Measurements from ENCODE around the gene NAIF1. TPM values are rescaled to one million over a fixed set of nuclear protein-coding genes. Genes with fewer than 3 reads are reported as not detected.

The NAIF1 gene
- polyA plus RNA-seq, 3 donors = 4.6 to 6.5 (median 5.6) TPM

DNA sequence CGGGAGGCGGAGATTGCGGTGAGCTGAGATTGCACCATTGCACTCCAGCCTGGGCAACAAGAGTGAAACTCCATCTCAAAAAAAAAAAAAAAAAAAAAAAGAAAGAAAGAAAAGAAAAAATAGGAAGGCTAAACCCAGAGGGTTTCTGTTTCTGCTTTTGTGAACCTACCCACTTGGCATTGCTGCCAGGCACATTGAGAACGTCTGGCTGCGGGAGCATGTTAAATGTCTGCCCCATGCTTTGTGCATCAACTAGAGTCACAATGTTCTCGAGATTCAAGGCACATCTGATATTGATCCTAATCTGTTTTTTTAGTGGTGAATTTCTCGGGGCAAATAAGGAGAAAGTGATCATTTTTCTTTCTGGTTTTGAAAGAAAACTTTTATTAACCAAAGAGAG, 3.8 kb upstream of the NAIF1 start:
- H3K27ac ChIP-seq (ENCODE audit: low read depth in 1 of 2, low read length in 2 of 2) = peak overlapping the region; percentile 38 to 75
- H3K4me3 Mint-ChIP-seq = peak overlapping the region in 1 of 2 donors; percentile 71
- H3K27me3 ChIP-seq (ENCODE audit: control insufficient read depth in 2 of 2, insufficient read depth in 2 of 2, low read length in 2 of 2) = no peaks in the 10 kb centered on the region
- peaks cover 79% of the 10 kb centered on the region for H3K79me2 ChIP-seq (ENCODE audit: insufficient read depth, low read length)
- no peak for DNase-seq
- no CpG with 5 or more reads among the region's 7 CpGs for WGBS (ENCODE audit: insufficient coverage)
- peak overlapping the region; percentile 79 to 98 (median 96) for H3K27ac Mint-ChIP-seq
- peaks cover 0 to 4% (median 0%) of the 10 kb centered on the region in 3 donors for H3K27me3 Mint-ChIP-seq (ENCODE audit: low read depth in 3 of 3)
- H3K4me2 ChIP-seq (replicated peaks; ENCODE audit: extremely low read depth, low read length, poor library complexity, severe bottlenecking) = peak overlapping the region; percentile 48
- H3K36me3 ChIP-seq (replicated peaks in 1 of 2; ENCODE audit: control insufficient read depth in 1 of 2, insufficient read depth in 2 of 2, low read length in 2 of 2) = no peaks in the 10 kb centered on the region
- no peaks in the 10 kb centered on the region for H3K9me3 ChIP-seq (replicated peaks in 1 of 2; ENCODE audit: control insufficient read depth in 1 of 2, insufficient read depth in 1 of 2, low read length in 2 of 2)
- peak overlapping the region in 2 of 3 experiments; percentile 7 to 64 for H3K4me3 ChIP-seq (replicated peaks in 1 of 3; ENCODE audit: low read depth in 2 of 3, low read length in 3 of 3)
- H3K36me3 Mint-ChIP-seq = peaks cover 4 to 7% of the 10 kb centered on the region in 2 donors
- H4K20me1 ChIP-seq (ENCODE audit: insufficient read depth, low read length) = peaks cover 7% of the 10 kb centered on the region
- intact Hi-C loops (cut with micrococcal nuclease) = no loop called here
- TF ChIP-seq, protein P1, sequence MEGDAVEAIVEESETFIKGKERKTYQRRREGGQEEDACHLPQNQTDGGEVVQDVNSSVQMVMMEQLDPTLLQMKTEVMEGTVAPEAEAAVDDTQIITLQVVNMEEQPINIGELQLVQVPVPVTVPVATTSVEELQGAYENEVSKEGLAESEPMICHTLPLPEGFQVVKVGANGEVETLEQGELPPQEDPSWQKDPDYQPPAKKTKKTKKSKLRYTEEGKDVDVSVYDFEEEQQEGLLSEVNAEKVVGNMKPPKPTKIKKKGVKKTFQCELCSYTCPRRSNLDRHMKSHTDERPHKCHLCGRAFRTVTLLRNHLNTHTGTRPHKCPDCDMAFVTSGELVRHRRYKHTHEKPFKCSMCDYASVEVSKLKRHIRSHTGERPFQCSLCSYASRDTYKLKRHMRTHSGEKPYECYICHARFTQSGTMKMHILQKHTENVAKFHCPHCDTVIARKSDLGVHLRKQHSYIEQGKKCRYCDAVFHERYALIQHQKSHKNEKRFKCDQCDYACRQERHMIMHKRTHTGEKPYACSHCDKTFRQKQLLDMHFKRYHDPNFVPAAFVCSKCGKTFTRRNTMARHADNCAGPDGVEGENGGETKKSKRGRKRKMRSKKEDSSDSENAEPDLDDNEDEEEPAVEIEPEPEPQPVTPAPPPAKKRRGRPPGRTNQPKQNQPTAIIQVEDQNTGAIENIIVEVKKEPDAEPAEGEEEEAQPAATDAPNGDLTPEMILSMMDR (IDR thresholded peaks at IDR 0.05) = no peak
- H3K4me1 Mint-ChIP-seq = peaks cover 60% of the 10 kb centered on the region
- no peak overlapping the region for H2AFZ ChIP-seq (ENCODE audit: insufficient read depth, low read depth, low read length, poor library complexity, severe bottlenecking)
- no peak overlapping the region for H3K9ac ChIP-seq (ENCODE audit: insufficient read depth, low read length, poor library complexity, severe bottlenecking)
- H3K9me3 Mint-ChIP-seq = peaks cover 0 to 2% (median 0%) of the 10 kb centered on the region in 7 donors
- H3K4me1 ChIP-seq (ENCODE audit: control insufficient read depth in 1 of 2, insufficient read depth in 2 of 2, low read length in 2 of 2) = peaks cover 67 to 71% of the 10 kb centered on the region in 2 donors

DNA sequence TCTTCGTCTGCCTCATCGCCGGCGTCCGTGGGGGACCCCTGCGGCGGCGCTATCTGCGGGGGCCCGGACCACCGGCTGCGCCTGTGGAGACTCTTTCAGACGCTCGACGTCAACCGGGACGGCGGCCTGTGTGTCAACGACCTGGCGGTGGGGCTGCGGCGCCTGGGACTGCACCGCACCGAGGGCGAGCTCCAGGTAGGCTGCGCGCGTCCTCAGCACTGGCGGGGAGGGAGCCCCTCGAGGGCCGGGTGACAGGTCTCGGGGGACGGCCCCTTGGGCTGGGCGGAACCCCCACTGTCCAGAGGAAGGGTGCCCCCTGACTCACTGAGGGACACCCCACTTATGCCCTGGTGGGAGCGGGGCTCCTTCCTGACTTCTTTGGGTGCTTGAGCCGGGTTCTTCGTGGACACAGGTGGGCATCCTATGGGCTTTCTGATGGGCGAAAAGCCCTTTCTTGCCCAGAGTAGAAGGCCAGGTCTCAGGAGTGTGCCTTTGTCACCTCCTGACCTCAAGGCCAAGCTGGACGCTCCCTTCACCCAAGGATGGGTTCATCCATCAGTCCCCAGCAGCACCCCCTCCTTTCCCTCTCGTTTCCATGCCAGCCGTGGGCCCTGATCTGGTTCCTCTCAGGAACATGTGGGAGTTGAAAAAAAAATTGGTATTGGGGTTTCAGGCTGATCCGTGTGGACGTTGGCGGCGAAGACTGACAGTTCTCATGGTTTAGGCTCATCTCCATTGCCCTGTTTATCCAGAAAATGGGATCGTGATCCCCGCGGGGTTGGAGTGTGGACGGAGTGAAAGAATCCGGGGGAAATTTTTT, 1.5 kb upstream of the NAIF1 start:
- H3K4me3 Mint-ChIP-seq = peak overlapping the region in 1 of 2 donors; percentile 99
- H3K9me3 Mint-ChIP-seq = peaks cover 0 to 2% (median 0%) of the 10 kb centered on the region in 7 donors
- H3K4me1 ChIP-seq (ENCODE audit: control insufficient read depth in 1 of 2, insufficient read depth in 2 of 2, low read length in 2 of 2) = peaks cover 79 to 87% of the 10 kb centered on the region in 2 donors
- no peaks in the 10 kb centered on the region for H3K9me3 ChIP-seq (replicated peaks in 1 of 2; ENCODE audit: control insufficient read depth in 1 of 2, insufficient read depth in 1 of 2, low read length in 2 of 2)
- peaks cover 77% of the 10 kb centered on the region for H3K79me2 ChIP-seq (ENCODE audit: insufficient read depth, low read length)
- peak overlapping the region; percentile 79 for H3K9ac ChIP-seq (ENCODE audit: insufficient read depth, low read length, poor library complexity, severe bottlenecking)
- 5% methylated on average over 47 of the region's 50 CpGs for WGBS (ENCODE audit: insufficient coverage)
- peak overlapping the region in 1 of 2 donors; percentile 70 for H3K27ac ChIP-seq (ENCODE audit: low read depth in 1 of 2, low read length in 2 of 2)
- H3K27me3 Mint-ChIP-seq (ENCODE audit: low read depth in 3 of 3) = peaks cover 0 to 4% (median 0%) of the 10 kb centered on the region in 3 donors
- H3K36me3 ChIP-seq (replicated peaks in 1 of 2; ENCODE audit: control insufficient read depth in 1 of 2, insufficient read depth in 2 of 2, low read length in 2 of 2) = no peaks in the 10 kb centered on the region
- peak overlapping the region; percentile 69 to 93 (median 86) for H3K4me3 ChIP-seq (replicated peaks in 1 of 3; ENCODE audit: low read depth in 2 of 3, low read length in 3 of 3)
- H2AFZ ChIP-seq (ENCODE audit: insufficient read depth, low read depth, low read length, poor library complexity, severe bottlenecking) = no peak overlapping the region
- peaks cover 73% of the 10 kb centered on the region for H3K4me1 Mint-ChIP-seq
- TF ChIP-seq, protein P1 (IDR thresholded peaks at IDR 0.05) = no peak
- H3K27me3 ChIP-seq (ENCODE audit: control insufficient read depth in 2 of 2, insufficient read depth in 2 of 2, low read length in 2 of 2) = no peaks in the 10 kb centered on the region
- peak overlapping the region; percentile 29 to 94 (median 85) for H3K27ac Mint-ChIP-seq
- peaks cover 4% of the 10 kb centered on the region for H4K20me1 ChIP-seq (ENCODE audit: insufficient read depth, low read length)
- peaks cover 5 to 11% of the 10 kb centered on the region in 2 donors for H3K36me3 Mint-ChIP-seq
- DNase-seq = peak in 1 of 3 donors; percentile 24
- peak overlapping the region; percentile 97 for H3K4me2 ChIP-seq (replicated peaks; ENCODE audit: extremely low read depth, low read length, poor library complexity, severe bottlenecking)
- intact Hi-C loops (cut with micrococcal nuclease) = no loop called here

Data from CD14-positive monocyte (primary cell).